GM21447 (cell line): Measurements from ENCODE around the gene NT5M.

Experiments
- ATAC-seq: cut with Tn5 transposase; IDR thresholded peaks from one replicate; pipeline ENCODE4 v1.9.1; 2021; ENCODE audit not compliant: unreplicated experiment

NT5M gene

GRCh38 chr17:17353625-17354484 is 50.7 kb downstream of the NT5M start:
- ATAC-seq, result no peak

- no peak for ATAC-seq
Measured at GRCh38 chr17:17354560-17355349, 51.6 kb downstream of the NT5M start.

GRCh38 chr17:17355426-17355825 is 52.3 kb downstream of the NT5M start:
- ATAC-seq, result no peak

- ATAC-seq, result no peak
Measured at GRCh38 chr17:17356149-17356930, 53.2 kb downstream of the NT5M start.

GRCh38 chr17:17356931-17357270 is 53.7 kb downstream of the NT5M start:
- no peak for ATAC-seq

- ATAC-seq, result no peak
Measured at GRCh38 chr17:17358060-17358751, 55.0 kb downstream of the NT5M start.

GRCh38 chr17:17358866-17359265 is 55.7 kb downstream of the NT5M start:
- ATAC-seq, result no peak

- no peak for ATAC-seq
Measured at GRCh38 chr17:17359271-17359670, 56.1 kb downstream of the NT5M start.

GRCh38 chr17:17360087-17360730 is 57.0 kb downstream of the NT5M start:
- ATAC-seq, result no peak

- ATAC-seq, result no peak
Measured at GRCh38 chr17:17361543-17361866, 58.3 kb downstream of the NT5M start.

- ATAC-seq, result no peak
Measured at GRCh38 chr17:17361867-17362539, 58.8 kb downstream of the NT5M start.

GRCh38 chr17:17362540-17362930 is 59.4 kb downstream of the NT5M start:
- no peak for ATAC-seq

- ATAC-seq, result no peak
Measured at GRCh38 chr17:17363638-17364337, 60.6 kb downstream of the NT5M start.

GRCh38 chr17:17364338-17364667 is 61.1 kb downstream of the NT5M start:
- no peak for ATAC-seq

GRCh38 chr17:17365476-17366110 is 62.4 kb downstream of the NT5M start:
- ATAC-seq, result no peak

GRCh38 chr17:17366235-17366634 is 63.1 kb downstream of the NT5M start:
- ATAC-seq, result no peak

- no peak for ATAC-seq
Measured at GRCh38 chr17:17366941-17367875, 64.0 kb downstream of the NT5M start.

- ATAC-seq, result no peak
Measured at GRCh38 chr17:17367931-17368330, 64.8 kb downstream of the NT5M start.
